HL-60 (cell line): ENCODE measurements around the gene PTPRN2.
"Not testable (repeated sequence)": the region's sequence is repeated elsewhere in the genome, so short reads cannot be mapped to it uniquely, and the experiment has no call there.

Experiments used
- DNase-seq, 2 experiments: peaks; one replicate each; pipeline ENCODE4 v3.0.0-alpha.2; 2010 to 2020; ENCODE audit warnings: low read depth in 1 of 2, low spot score in 1 of 2
- H3K27ac ChIP-seq: fragments of 250-450 bp; sonication (Bioruptor Pico); replicated peaks from 2 replicates; pipeline ENCODE4 v1.5.1; 2020; ENCODE audit warnings: mild to moderate bottlenecking, moderate library complexity
- H3K27me3 ChIP-seq: fragments of 250-450 bp; sonication (Bioruptor Pico); 2 replicates; pipeline ENCODE4 v1.5.1; 2021; ENCODE audit warnings: mild to moderate bottlenecking, moderate library complexity; ENCODE audit not compliant: insufficient read depth, poor library complexity, severe bottlenecking
- H3K4me3 ChIP-seq: replicated peaks from 2 replicates; pipeline ENCODE4 v1.5.1; 2011; ENCODE audit warnings: mild to moderate bottlenecking, control low read depth, low read length; ENCODE audit not compliant: insufficient read depth
- CTCF ChIP-seq: IDR thresholded peaks from one replicate; pipeline ENCODE4 v1.5.1; 2011; ENCODE audit warnings: low read length, control low read depth, inconsistent platforms; ENCODE audit not compliant: insufficient read depth
- GABPA ChIP-seq: IDR thresholded peaks from 2 replicates; pipeline ENCODE4 v1.6.1; 2012; ENCODE audit warnings: low read depth
- POLR2AphosphoS5 ChIP-seq: IDR thresholded peaks from 2 replicates; pipeline ENCODE4 v1.6.1; 2012; ENCODE audit warnings: low read depth
- REST ChIP-seq: IDR thresholded peaks from 2 replicates; pipeline ENCODE4 v1.6.1; 2012; ENCODE audit warnings: low read depth; ENCODE audit not compliant: insufficient replicate concordance
- SPI1 ChIP-seq: IDR thresholded peaks from 2 replicates; pipeline ENCODE4 v1.6.1; 2012; ENCODE audit warnings: low read depth, mild to moderate bottlenecking, borderline replicate concordance

The PTPRN2 gene

GRCh38 chr7:158296798-158297104 is 290.9 kb downstream of the PTPRN2 start:
- no peak for TF ChIP-seq GABPA
- Histone ChIP-seq H3K27ac (no peak overlapping the region), H3K4me3 (no peak overlapping the region), H3K27me3 (no peaks in the 10 kb centered on the region)
- no peak for DNase-seq

- DNase-seq: no peak
- H3K27me3 ChIP-seq: no peaks in the 10 kb centered on the region
- TF ChIP-seq GABPA (no peak), POLR2AphosphoS5 (no peak), CTCF (no peak), REST (no peak), SPI1 (no peak)
These were observed 291.4 kb downstream of the PTPRN2 start for GRCh38 chr7:158295966-158296797.

GRCh38 chr7:158294468-158295215 is 293.0 kb downstream of the PTPRN2 start:
- not testable (repeated sequence) for DNase-seq, H3K4me3 ChIP-seq, H3K27ac ChIP-seq, H3K27me3 ChIP-seq

More at GRCh38 chr7:158295966-158296797, 291.4 kb downstream of the PTPRN2 start:
- Histone ChIP-seq H3K4me3 (no peak overlapping the region), H3K27ac (no peak overlapping the region)

DNA sequence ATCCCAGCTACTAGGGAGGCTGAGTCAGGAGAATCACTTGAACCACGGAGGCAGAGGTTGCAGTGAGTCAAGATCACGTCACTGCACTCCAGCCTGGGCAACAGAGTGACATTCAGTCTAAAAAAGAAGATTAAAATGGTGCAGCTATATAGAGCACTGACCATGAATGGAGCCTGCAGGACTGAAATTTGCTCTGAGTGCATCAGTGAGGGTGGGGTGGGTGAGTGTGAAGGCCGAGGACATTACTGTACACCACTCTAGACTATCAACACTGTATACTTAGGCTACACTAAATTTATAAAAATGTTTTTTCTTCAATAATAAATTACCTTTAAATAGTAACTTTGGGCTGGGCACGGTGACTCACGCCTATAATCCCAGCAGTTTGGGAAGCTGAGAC is 294.7 kb downstream of the PTPRN2 start:
- Histone ChIP-seq H3K27ac (no peak overlapping the region), H3K4me3 (no peak overlapping the region), H3K27me3 (no peaks in the 10 kb centered on the region)
- TF ChIP-seq REST (no peak), GABPA (no peak), CTCF (no peak), POLR2AphosphoS5 (no peak), SPI1 (no peak)
- no peak for DNase-seq
